Activated naive CD8-positive, alpha-beta T cell treated with anti-CD3 and anti-CD28 coated beads for 36 hours (primary cell): ENCODE results near the gene CCDC106. TPM values are rescaled to one million over a fixed set of nuclear protein-coding genes. Genes with fewer than 3 reads are reported as not detected.

ENCODE experiments used
- DNase-seq: peaks from one replicate; pipeline ENCODE4 v3.0.0; 2021
- H3K27ac Mint-ChIP-seq: one replicate; pipeline ENCODE4 v1.8.0; 2022; ENCODE audit warnings: mild to moderate bottlenecking, moderate library complexity, mixed read lengths
- H3K27me3 Mint-ChIP-seq: one replicate; pipeline ENCODE4 v1.8.0; 2022; ENCODE audit warnings: mild to moderate bottlenecking, mixed read lengths
- H3K36me3 Mint-ChIP-seq: one replicate; pipeline ENCODE4 v1.8.0; 2021; ENCODE audit warnings: mild to moderate bottlenecking, mixed read lengths
- H3K4me1 Mint-ChIP-seq: one replicate; pipeline ENCODE4 v1.8.0; 2021; ENCODE audit warnings: mixed read lengths
- H3K4me3 Mint-ChIP-seq: one replicate; pipeline ENCODE4 v1.8.0; 2022; ENCODE audit warnings: mild to moderate bottlenecking, moderate library complexity, mixed read lengths
- H3K9me3 Mint-ChIP-seq: one replicate; pipeline ENCODE4 v1.8.0; 2022; ENCODE audit warnings: mixed read lengths
- total RNA-seq, 2 experiments: library from RNA; stranded (reverse); gene quantifications; one replicate each; pipeline ENCODE4 v1.2.3, GENCODE V29; 2021

The CCDC106 gene
- total RNA-seq, 2 experiments from 2014 or later = 10.9 to 12.0 TPM

DNA sequence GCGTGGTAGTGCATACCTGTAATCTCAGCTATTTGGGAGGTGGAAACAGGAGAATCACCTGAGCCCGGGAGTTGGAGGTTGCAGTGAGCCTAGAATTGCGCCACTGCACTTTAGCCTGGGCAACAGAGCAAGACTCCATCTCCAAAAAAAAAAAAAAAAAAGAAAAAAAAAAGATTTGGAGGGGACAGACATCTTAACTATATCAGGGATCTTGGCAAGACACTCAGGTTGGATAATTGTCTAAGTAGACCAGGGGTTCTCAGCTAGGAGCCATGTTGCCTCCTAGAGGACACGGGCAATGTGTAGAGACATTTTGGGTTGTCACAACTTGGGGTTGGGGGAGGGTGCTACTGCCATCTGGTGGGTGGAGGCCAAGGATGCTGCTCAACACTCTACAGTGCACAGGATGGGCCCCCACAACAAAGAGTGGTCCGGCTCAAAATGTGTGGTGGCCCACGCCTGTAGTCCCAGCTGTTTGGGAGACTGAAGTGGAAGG is 9.1 kb upstream of the CCDC106 start:
- Mint-ChIP-seq H3K27ac (peak overlapping the region; percentile 94), H3K4me1 (peaks cover 53% of the 10 kb centered on the region), H3K36me3 (peaks cover 55% of the 10 kb centered on the region), H3K4me3 (peak overlapping the region; percentile 61), H3K27me3 (peaks cover 6% of the 10 kb centered on the region), H3K9me3 (peaks cover 6% of the 10 kb centered on the region)
- DNase-seq = peak; percentile 70

DNA sequence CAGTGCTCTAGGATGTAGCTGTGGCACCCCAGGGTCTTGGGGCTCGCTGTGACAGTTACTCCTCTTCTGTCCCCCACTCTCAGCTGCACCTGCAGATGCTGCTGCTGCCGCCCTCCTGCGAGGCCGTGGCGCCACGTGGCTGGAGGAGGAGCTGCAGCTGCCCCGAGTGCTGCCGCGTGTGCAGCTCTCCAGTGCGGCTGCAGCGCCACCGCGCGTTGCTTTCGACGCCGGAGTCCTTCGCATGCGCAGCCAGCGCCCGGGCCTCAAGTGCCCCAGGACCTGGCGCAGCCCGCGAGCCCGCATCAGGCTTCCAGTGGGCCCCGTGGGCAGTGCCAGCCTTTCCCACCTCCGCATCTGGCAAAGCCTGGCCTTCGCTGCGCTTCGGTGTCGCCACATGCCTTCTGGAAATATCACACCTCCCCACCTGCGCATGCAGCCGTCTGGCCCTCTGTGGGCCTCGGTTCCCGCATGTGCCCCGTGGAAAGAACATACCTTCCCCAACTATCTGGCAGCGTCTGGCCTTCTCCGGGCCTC is 7.9 kb upstream of the CCDC106 start:
- Mint-ChIP-seq H3K36me3 (peaks cover 61% of the 10 kb centered on the region), H3K27me3 (peaks cover 6% of the 10 kb centered on the region), H3K4me3 (peak overlapping the region; percentile 89), H3K4me1 (peaks cover 53% of the 10 kb centered on the region), H3K27ac (peak overlapping the region; percentile 94), H3K9me3 (peaks cover 6% of the 10 kb centered on the region)
- DNase-seq = peak; percentile 80

DNA sequence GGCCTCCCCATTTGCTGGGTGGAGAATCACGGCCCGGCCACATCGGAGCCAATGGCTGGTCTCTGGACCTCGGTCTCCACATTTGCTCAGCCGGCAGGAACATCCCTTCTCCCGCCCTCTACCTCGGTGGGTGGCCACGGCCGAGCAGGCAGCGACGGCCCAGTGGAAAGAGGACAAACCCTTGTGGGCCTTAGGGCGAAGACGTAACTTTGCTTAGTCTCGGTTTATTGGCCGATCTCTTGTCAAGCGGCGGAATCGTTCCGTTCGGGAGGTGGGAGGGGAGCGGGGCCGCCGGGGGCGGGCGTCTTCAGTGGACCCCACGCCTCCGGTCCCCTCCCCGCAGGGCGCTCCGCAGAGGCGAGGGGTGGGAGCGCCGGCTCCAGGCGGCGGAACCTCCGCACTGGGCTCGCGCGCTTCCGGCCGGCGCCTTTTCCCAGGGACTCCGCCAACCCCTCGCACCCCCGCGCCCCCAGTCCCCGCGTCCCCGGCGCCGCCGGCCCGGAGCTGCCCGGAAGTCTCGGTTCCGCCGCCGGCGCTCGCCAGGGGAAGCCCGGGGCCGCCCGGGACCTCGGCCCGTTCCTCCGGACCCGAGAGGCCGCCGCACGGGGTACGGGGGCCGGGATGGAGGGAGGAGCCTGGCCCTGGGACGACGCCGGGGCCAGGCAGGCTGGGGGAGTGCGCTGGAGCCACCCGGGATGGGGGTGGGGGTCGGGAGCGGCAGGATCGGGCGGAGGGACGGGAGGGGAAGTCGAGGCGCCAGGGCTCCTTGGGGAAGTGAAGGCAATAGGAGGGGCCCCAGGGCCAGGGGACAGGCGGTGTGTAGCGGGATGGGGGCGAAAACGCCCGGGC is 7.2 kb upstream of the CCDC106 start, which contains the start of gene ZNF580:
TSS of gene ZNF580 (plus strand) at position 426 of the 849 bp plus-strand sequence. CDS start 1,507 bp downstream, outside the sequence.
- Mint-ChIP-seq H3K36me3 (peaks cover 62% of the 10 kb centered on the region), H3K27me3 (peaks cover 6% of the 10 kb centered on the region), H3K4me1 (peaks cover 56% of the 10 kb centered on the region), H3K4me3 (peak within 1 kb of the TSS; percentile 89), H3K27ac (peak within 1 kb of the TSS; percentile 94), H3K9me3 (peaks cover 6% of the 10 kb centered on the region)
- peak; percentile 82 for DNase-seq

DNA sequence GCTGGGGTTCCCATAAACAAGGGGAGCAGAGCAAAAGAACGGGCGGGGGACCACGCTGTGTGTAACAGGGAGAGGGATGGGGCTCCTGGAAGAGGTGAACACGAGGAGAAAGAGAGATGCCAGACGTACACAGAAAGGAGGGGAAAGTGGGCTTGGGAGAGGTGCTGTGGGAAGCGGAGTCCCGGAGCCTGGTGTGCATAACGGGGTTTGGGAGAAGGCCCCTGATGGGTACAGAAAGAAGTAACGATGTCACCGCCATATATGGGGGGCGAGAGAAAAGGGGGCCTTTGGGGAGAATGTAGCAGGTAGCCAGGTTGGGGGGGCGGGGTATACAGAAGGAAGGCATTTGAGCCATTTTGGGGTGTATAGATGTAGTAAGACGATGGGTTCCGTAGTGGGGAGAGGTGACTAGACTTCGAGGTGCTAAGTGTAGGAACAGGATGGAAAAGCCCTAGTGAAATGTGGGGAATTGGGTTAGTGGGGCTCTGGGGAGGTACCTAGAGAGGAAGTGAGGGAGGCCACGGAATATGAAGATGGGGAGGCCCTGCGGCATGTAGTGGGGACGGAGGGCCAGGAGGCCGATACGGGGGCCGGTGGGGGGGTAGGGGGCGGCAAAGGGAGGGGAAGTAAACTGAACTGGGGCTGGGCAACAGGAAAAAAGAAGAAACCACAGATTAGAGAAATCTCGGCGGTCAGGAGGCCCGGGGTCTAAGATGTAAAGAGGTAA is 6.4 kb upstream of the CCDC106 start:
- H3K4me3 Mint-ChIP-seq = peak overlapping the region; percentile 89
- H3K4me1 Mint-ChIP-seq = peaks cover 48% of the 10 kb centered on the region
- peak; percentile 36 for DNase-seq
- H3K27ac Mint-ChIP-seq = peak overlapping the region; percentile 90
- H3K9me3 Mint-ChIP-seq = peaks cover 6% of the 10 kb centered on the region
- H3K36me3 Mint-ChIP-seq = peaks cover 56% of the 10 kb centered on the region
- peaks cover 6% of the 10 kb centered on the region for H3K27me3 Mint-ChIP-seq

DNA sequence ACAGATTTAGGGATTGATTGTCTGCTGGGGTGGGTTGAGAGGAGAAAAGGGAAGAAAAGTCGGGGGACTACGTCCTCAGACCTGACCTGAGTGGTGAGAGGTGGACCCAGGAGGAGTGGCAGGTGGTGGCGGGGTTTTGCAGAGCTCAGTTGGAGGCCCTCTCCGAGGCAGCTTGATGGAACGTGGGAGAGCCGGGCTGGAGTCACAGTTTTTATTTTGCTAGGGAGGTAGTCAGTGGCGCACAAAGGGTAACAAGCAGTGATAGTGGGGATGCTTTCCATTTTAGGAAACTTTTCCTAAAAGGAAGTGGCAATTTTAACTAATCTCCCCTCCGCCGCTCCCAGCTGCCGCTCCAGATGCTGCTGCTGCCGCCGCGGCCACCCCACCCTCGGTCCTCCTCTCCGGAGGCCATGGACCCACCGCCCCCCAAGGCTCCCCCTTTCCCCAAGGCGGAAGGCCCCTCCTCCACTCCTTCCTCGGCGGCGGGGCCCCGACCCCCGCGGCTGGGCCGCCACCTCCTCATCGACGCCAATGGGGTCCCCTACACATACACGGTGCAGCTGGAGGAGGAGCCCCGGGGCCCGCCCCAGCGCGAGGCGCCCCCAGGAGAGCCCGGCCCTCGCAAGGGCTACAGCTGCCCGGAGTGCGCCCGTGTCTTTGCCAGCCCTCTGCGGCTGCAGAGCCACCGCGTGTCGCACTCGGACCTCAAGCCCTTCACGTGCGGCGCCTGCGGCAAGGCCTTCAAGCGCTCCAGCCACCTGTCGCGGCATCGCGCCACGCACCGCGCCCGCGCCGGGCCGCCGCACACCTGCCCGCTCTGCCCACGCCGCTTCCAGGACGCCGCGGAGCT is 5.6 kb upstream of the CCDC106 start:
- peaks cover 6% of the 10 kb centered on the region for H3K27me3 Mint-ChIP-seq
- peak overlapping the region; percentile 98 for H3K27ac Mint-ChIP-seq
- H3K9me3 Mint-ChIP-seq = peaks cover 6% of the 10 kb centered on the region
- H3K4me1 Mint-ChIP-seq = peaks cover 47% of the 10 kb centered on the region
- peak overlapping the region; percentile 89 for H3K4me3 Mint-ChIP-seq
- peaks cover 62% of the 10 kb centered on the region for H3K36me3 Mint-ChIP-seq
- peak; percentile 55 for DNase-seq

DNA sequence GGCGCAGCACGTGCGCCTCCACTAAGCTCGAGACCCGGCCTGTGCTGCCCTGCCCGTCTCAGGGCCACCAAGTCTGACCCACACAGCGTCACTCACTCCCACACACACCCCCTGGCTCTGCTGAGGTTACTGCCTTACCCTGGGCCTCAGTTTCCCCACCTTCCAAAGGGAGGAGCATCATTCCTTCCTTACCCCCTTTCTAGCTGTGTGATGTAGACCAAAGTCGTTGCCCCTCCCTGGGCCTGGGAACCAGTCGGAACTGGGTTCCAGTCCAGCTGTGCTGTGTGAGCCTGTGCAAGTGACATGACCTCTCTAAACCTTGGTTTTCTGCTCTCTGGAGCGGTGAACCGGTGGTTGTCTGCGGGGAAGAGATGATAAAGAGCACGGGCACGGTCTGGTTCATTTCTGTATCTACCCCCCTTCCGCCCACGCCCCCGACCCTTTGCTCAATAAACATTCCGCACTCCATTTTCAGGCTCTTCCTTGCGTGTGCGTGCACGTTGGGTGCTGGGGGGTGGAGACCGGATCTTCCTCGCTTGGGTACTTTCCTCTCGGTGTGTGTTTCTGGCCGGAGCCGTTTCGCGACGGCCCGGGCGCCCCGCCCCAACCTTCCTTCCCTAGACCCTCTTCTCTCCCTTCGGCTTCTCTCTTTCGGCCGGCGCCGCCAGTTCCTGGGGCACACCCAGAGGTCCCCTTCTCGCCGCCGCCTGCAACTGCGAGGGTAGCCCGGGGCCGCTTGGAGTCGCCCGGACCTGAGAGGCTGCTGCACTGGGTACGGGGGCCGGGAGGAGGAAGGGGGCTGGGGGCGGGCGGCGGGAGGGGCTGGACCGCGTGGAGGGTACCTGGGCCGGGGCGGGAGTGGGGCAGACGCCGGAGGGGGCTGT is 4.8 kb upstream of the CCDC106 start, which contains the start of gene ZNF581:
TSS of gene ZNF581 (plus strand) at position 647 of the 884 bp plus-strand sequence. CDS start 923 bp downstream, outside the sequence.
- H3K4me1 Mint-ChIP-seq = peaks cover 44% of the 10 kb centered on the region
- H3K36me3 Mint-ChIP-seq = peaks cover 54% of the 10 kb centered on the region
- DNase-seq = peak; percentile 85
- peaks cover 3% of the 10 kb centered on the region for H3K9me3 Mint-ChIP-seq
- H3K4me3 Mint-ChIP-seq = peak within 1 kb of the TSS; percentile 89
- peak within 1 kb of the TSS; percentile 98 for H3K27ac Mint-ChIP-seq
- peaks cover 6% of the 10 kb centered on the region for H3K27me3 Mint-ChIP-seq

DNA sequence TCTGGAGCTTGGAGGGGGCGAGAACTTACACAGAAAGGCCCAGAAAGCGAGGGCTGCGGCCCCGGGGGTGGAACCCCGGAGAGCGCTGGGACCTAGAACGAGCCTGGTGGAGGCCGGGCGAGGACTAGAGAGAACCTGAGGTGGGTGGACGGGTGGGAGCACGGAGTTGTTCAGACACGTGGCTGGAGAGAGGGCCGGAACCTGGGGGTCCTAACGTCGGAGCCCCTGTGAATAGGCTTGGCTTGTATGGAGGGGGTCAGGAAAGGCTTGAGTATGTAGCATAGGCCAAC is 4.2 kb upstream of the CCDC106 start:
- peaks cover 46% of the 10 kb centered on the region for H3K4me1 Mint-ChIP-seq
- H3K36me3 Mint-ChIP-seq = peaks cover 51% of the 10 kb centered on the region
- H3K4me3 Mint-ChIP-seq = peak overlapping the region; percentile 89
- DNase-seq = no peak
- peak overlapping the region; percentile 98 for H3K27ac Mint-ChIP-seq
- peaks cover 6% of the 10 kb centered on the region for H3K27me3 Mint-ChIP-seq
- H3K9me3 Mint-ChIP-seq = peaks cover 3% of the 10 kb centered on the region

DNA sequence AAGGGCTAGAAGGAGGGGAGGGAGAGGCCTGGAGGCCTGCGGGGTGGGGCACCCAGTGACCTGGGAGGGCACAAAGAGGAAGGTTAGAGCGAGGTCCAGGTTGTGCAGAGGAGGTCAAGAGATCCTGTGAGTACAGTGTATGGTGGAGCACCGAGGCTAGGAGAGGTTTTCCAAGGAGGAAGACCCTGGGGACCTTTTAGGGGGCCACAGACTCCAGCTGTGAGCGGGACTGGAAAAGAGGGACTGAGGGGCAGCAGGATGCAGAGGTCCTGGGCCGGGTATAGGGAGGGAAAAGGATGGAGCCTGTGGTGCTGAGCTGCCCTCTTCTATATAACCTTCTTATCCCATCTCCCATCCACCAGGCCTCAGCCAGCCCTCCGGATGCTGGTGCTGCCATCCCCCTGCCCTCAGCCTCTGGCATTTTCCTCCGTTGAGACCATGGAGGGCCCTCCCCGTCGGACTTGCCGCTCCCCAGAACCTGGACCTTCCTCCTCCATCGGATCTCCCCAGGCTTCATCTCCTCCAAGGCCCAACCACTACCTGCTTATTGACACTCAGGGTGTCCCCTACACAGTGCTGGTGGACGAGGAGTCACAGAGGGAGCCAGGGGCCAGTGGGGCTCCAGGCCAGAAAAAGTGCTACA is 3.7 kb upstream of the CCDC106 start:
- Mint-ChIP-seq H3K27ac (peak overlapping the region; percentile 98), H3K4me1 (peaks cover 46% of the 10 kb centered on the region), H3K4me3 (peak overlapping the region; percentile 89), H3K27me3 (peaks cover 6% of the 10 kb centered on the region), H3K36me3 (peaks cover 47% of the 10 kb centered on the region), H3K9me3 (no peaks in the 10 kb centered on the region)
- no peak for DNase-seq

DNA sequence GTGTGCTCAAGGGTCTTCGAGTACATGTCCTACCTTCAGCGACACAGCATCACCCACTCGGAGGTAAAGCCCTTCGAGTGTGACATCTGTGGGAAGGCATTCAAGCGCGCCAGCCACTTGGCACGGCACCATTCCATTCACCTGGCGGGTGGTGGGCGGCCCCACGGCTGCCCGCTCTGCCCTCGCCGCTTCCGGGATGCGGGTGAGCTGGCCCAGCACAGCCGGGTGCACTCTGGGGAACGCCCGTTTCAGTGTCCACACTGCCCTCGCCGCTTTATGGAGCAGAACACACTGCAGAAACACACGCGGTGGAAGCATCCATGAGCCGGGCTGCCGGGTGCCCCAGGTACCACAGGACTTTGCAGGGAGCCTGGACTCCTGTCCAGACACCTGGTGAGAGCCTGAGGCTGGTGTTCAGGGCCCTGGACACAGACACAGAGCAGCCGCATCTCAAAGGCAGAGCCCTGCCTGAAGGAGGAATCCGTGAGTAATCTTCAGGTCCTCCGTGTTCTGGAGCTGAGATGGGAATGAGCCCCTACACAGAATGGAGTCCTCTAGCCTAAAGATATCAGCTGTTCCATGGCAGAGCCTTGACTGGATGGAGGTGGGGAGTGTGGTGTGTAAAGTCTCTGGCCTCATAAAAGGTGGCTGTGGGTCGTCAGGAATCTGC is 3.0 kb upstream of the CCDC106 start:
- peaks cover 6% of the 10 kb centered on the region for H3K27me3 Mint-ChIP-seq
- DNase-seq = no peak
- H3K4me3 Mint-ChIP-seq = peak overlapping the region; percentile 89
- no peaks in the 10 kb centered on the region for H3K9me3 Mint-ChIP-seq
- H3K27ac Mint-ChIP-seq = peak overlapping the region; percentile 98
- H3K36me3 Mint-ChIP-seq = peaks cover 46% of the 10 kb centered on the region
- peaks cover 47% of the 10 kb centered on the region for H3K4me1 Mint-ChIP-seq

DNA sequence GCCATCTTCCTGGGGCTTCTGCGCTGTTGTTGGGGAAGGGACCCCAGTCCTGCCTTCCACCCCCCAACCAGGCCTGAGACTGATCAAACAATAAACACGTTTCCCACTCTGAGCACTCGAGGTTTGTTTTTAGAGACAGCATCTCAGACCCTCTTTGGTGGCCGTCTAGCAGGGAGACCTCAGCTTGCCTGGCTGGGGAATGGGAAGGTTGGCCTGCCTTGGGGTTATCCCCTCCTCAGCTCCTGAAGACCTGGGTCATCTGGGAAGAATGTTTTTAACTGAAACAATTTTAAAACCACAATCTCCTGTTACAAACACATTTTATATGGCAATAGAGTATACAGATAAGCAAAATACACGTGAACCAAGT is 2.5 kb upstream of the CCDC106 start:
- peaks cover 44% of the 10 kb centered on the region for H3K36me3 Mint-ChIP-seq
- H3K4me3 Mint-ChIP-seq = peak overlapping the region; percentile 89
- no peak for DNase-seq
- H3K27ac Mint-ChIP-seq = peak overlapping the region; percentile 56
- H3K9me3 Mint-ChIP-seq = no peaks in the 10 kb centered on the region
- peaks cover 6% of the 10 kb centered on the region for H3K27me3 Mint-ChIP-seq
- H3K4me1 Mint-ChIP-seq = peaks cover 49% of the 10 kb centered on the region

DNA sequence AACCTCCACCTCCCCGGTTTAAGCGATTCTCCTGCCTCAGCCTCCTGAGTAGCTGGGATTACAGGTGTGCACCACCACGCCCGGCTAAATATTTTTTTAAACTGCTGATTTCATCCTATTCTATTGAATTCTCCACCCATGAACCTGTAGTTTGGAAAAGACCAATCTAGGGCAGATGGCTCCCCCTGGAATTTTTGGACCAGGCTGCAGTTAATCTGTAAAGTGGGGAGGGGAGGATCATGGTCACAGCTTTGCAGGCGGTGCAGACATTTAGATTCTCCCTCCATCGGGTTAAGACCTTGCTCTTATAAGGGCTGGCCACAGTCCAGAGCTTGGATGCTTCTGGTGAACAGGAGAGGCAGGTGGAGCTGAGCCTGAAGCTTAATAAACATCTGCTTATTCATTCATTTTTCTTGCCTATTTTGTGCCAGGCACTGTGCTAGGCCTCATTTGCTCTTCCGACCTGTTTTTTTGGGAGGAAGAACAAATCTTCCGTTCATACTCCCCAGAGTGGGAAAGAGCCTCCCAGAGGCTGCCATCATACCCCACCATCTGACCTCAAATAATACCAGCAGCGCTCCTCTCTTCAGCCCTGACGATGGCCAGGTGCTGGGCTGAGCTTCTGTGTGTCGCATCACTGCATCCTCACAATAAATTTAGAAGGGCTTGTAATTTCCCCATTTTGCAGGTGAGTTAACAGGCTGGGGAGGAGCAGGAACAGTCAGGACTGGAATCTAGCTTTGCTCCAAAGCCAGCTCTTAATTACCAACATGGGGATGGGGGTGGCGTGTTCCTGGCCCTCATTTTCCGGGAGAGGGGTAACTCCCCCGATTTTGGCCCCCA is 902 bp upstream of the CCDC106 start:
- Mint-ChIP-seq H3K4me1 (peaks cover 46% of the 10 kb centered on the region), H3K27me3 (no peaks in the 10 kb centered on the region), H3K36me3 (peaks cover 44% of the 10 kb centered on the region), H3K9me3 (no peaks in the 10 kb centered on the region), H3K4me3 (peak overlapping the region; percentile 82), H3K27ac (peak overlapping the region; percentile 87)
- DNase-seq = no peak

DNA sequence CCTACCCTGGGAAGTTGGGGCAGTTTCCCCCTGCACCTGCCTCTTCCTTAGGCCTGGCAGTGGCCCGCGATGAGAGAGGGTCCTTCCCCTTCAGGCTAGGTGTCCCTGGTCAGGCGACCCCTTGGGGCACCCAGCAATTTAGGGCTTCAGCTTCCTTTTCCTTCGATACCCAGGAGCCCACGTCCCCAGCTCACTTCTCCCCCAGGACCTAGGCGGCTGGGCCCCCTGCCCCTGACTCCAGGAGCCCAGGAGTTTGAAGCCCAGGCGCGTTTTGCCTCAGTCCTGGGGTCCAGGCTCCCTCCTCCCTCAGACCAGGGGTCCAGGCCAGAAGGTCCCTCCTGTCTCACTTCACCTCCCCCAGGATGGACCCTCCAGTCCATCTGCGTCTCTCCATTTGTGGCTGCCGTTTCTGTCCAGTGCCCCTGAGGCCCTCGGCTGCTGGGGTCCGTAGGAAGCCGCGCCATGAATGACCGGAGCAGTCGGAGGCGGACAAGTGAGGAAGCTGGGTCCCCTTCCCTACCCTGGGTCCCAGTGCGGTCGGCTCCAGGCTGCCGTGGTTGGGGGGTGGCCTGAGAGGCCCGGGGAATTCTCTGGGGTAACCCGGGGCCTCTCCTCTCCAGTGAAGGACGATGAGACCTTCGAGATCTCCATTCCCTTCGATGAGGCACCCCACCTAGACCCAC is 714 bp downstream of the CCDC106 start:
- H3K4me1 Mint-ChIP-seq = peaks cover 41% of the 10 kb centered on the region
- peak overlapping the region; percentile 88 for H3K27ac Mint-ChIP-seq
- no peak for DNase-seq
- H3K27me3 Mint-ChIP-seq = peaks cover 1% of the 10 kb centered on the region
- no peaks in the 10 kb centered on the region for H3K9me3 Mint-ChIP-seq
- H3K36me3 Mint-ChIP-seq = peaks cover 36% of the 10 kb centered on the region
- peak overlapping the region; percentile 82 for H3K4me3 Mint-ChIP-seq
